Activated CD4-positive, alpha-beta T cell treated with anti-CD3 and anti-CD28 coated beads for 1 hour (primary cell): ENCODE measurements around the gene KCNJ9.
"Not testable (repeated sequence)": the region's sequence is repeated elsewhere in the genome, so short reads cannot be mapped to it uniquely, and the experiment has no call there.

Source experiments
- DNase-seq: peaks from one replicate; pipeline ENCODE4 v3.0.0-alpha.2; 2020

KCNJ9 gene

GRCh38 chr1:160081261-160081936, at the start of gene KCNJ9:
Gene KCNJ9 (plus strand): TSS chr1:160081538. CDS start chr1:160084031, 2,493 bp downstream.
- DNase-seq: no peak

DNA sequence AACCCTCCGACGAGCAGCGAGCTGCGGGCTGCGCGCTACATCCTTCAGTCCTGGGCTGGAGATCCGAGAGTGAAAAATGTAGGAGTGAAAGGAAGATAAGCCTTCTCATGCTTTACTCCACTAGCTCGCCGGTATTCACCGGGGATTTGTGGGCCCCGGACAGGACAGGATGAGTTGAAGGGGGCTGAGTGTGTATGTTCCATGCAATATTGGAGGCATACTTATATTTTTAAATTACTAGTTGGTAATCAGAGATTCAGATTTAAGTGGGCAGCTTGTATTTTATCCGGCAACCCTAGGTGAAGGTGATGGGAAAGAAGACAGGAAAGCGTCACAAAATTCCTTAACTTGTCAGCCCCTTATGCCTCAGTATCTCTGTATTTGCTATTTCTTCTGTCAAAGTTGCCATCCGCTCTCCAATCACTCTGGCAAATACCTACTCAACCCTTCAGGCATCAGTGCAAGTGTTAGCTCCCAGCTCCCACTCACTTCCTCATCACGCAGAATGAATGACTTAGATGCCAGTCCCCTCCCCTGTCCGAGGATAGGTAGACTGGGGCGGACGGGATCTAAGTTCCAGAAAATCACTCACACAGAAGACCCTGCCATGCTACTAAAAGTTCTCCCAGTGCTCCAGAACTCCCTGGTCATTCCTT, 49.0 kb upstream of the KCNJ9 start:
- no peak for DNase-seq

DNA sequence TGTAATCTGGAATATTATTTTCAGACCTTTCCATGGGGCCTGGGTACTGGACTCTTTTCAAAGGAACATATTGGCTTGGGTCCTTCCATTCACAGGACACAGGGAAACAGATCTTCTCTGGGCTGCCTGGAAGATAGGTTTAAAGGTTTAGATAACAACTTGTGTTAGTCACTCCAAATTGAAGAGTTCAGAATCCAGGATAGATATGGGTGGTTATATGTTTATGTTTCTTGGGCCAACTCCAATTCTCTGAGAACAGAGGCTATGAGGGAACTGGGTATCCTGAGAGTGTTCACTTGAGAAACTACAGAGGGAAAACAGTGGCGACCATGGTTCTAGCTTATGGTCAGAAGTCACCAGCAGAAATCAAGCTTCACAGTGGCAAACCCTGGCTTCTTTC, 40.9 kb upstream of the KCNJ9 start:
- no peak for DNase-seq

DNA sequence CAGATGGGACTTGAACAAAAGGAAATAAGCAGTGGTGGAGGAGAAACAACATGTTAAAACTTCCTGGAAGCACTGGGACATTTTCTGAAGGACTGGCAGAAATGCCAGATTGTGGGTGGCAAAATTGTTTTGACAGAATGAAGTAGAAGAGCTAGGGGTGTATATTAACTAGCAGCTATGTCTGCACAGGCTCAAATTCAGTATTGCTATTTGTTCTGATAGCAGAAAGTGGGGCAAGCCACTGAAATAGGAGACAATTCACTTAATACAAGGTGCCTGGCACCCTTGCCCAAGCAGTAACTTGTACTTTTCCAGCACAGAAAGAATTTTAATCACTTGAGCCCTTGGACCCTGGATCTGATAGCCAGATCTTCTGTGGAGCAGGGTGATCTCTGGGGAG, 37.8 kb upstream of the KCNJ9 start:
- no peak for DNase-seq

DNA sequence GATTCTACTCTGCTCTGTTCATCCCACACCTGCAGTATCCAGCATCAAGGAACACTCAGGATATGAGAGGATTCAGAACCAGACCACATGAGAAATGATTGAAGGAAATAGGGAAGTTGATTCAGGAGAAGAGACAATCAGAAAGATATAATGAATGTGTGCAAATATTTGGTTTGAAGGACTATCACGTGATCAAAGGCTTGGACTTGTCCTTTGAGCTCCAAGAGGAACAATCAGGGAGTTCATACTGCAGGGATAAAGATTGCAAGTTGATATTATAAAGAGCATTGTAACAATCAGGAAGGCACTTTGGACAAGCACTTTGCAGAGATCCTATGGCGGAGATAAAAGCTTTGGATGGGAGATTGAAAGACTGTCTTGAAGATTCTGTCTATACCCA, 35.7 kb upstream of the KCNJ9 start:
- DNase-seq: no peak

DNA sequence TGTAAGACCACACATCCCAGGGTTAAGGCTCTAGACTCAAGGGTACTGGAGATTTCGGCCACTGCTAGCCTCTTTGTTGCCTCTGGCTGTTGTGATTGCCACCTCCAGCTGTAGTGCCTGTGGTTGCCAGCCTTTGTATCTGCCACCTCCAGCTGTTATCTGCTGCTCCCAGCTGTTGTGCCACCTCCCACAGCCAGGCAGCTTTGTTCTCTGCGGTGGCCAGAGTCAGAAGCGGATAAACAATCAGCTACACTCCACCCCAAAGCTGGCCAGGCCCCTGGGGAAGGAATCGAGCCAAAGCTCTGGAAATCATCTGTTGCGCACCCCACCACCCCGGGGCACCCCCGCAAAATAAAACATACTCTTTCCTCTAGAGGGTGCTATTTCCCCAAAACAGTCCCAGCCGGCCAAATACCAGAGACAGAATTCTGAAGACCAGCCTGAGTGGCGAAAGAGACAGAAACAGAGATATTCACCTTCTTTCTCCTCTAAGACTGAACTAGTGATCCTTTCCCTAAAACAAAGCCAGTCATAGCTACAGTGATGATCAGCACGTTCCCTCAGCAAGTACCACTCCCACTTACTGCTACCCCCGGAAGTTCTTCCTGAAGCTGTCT, 34.7 kb upstream of the KCNJ9 start:
- DNase-seq: no peak

DNA sequence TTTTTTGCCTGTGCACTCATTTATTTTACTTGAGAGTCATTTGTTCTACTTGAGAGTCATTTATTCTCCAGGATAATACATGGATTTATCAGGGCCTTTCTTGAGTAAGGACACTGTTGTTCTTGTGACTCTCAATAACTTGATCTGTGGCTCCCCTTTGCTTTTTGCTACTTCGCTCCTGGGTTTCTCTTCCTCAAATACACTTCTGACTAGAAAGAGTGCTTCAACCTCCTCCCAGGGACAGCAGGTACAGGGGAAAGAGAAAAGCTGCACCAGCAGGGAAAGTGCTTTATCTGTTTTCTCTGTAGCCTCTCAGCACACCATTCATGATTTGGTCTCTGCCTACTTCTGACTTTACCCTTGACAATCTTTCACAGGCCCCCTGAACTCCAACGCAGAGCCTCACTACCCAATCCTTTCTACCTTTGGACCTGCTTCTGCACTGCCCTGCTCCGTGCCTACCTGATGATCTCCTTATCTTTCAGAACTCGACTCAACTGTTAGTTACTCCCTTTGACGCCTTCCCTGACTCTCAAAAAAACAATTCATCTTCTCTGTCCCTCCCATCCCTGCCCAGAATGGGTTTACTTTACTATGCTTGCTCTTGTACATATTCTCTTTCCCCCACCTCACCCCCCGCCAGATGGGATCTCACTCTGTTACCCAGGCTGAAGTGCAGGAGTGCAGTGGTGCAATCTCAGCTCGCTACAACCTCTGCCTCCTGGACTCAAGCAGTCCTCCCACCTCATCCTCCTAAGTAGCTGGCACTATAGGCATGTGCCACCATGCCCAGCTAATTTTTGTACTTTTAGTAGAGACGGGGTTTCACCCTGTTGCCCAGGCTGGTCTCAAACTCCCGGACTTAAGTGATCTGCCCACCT, 34.0 kb upstream of the KCNJ9 start:
- DNase-seq: no peak

- no peak for DNase-seq
These were observed 33.0 kb upstream of the KCNJ9 start for GRCh38 chr1:160048335-160048734.

DNA sequence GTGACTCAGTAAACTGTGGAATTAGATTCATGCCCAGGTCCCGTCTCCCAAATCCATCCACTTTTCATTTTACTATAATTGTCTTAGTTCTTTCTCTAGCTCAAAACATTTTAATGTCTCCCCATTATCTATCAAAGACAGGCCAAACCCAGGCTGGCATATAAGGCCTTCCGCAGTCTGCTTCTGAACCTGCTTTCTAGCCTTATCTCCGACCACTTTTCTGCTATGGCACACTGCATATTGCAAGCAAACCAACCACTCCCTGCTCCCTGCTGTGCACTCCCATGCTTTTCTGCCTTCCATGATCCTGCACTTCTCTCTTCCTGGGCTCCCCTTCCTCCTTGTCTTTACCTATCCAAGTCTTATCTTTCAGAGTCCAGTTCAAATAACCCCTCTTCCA, 32.2 kb upstream of the KCNJ9 start:
- DNase-seq: no peak

GRCh38 chr1:160050182-160050581, 31.2 kb upstream of the KCNJ9 start:
- DNase-seq: not testable (repeated sequence)

- no peak for DNase-seq
These were observed 30.7 kb upstream of the KCNJ9 start for GRCh38 chr1:160050619-160051018.

GRCh38 chr1:160052936-160053335, 28.4 kb upstream of the KCNJ9 start:
- DNase-seq: no peak

- no peak for DNase-seq
These were observed 27.6 kb upstream of the KCNJ9 start for GRCh38 chr1:160053548-160054365.

- no peak for DNase-seq
These were observed 24.6 kb upstream of the KCNJ9 start for GRCh38 chr1:160056648-160057169.

DNA sequence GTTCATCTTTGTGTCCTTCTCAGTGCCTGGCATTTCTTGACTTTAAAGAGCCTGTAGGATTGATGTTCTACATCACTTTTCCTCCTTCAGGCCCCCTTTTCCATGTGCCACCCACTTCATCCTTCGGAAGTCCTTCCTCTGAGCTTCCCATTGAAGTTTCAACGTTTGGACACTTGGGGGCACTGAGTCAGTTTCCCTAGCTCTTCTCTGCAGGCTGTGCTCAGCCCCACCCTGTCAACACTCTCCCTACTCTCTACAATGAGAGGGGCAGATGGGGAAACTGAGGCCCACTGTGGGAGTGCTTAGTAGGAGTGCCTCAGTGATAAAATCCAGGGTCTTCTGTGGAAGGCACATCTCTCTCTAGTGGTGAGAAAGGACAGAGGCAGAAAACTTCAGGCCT, 23.3 kb upstream of the KCNJ9 start:
- DNase-seq: no peak

DNA sequence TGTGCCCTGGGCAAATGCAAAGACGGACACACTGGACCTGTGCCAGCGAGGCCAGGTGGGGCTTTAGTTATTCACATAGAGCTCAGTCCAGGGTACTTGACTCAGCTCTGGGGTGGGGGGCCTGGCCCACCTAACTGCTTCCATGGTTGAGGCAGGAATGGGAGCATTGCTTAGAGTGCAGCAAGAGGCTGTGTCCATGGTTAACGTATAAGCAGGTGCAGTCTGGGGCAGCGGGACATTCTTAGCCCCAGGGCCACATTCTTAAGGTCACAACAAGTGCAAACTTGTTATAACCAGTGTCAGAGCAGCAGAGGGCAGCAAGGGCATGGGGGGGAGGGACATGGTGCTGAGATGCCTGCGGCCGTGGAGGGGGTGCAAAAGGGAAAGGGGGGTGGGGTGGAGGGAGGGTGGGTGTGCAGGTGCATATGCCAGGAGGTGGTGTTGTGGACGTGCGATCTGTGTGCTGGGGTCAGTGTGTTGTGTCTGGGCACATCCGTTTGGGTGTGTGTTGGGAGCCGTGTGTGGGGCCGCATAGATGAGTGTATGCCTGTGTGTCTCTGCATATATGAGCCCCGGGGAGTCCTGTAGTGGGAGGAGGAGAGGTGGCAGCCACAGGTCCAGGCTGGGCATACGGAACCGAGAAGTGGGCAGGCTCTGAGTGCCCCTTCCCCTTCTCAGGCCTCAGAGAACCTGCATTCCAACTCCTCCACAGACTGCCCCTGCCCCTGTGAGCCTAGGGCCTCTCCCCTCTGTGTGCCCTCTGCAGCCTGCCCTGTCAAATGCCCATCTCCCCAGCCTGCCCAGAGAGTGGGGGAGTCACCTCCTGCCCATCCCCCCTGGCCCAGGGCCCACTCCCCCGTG, 19.7 kb upstream of the KCNJ9 start:
- no peak for DNase-seq

DNA sequence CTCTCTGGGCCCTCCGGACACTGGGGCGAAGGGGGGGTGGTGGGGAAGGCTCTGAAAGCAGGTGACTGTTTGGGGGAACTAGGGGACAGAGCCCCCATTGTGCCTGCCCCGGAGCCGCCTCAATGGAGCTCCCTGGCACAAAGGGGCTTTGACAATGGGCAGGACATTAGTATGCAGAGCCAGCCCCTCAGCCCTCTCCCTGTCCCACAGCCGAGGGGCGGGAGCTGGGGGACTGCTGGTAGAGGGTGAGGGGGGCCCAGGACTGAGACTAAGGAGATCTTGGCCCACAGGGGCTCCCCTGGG, 19.2 kb upstream of the KCNJ9 start:
- no peak for DNase-seq

DNA sequence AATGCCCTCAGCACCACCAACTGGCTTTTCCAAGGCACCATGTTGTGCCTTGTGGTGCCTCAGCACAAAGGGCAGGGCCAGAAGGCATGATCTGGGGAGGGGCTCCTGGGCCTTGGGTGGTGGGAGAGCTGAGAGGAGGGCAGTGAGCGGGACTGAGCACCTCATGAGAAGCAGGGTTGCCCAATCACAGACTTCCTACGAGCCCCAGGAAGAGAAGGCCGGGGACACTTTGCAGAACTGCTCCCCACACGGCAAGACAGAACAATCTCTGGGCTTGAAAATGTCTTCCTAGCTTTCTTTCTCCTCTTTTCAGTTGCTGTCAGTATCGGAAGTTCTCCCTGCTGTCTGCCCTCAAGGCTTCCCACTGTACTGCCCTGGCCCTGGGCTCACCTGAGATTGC, 18.2 kb upstream of the KCNJ9 start:
- no peak for DNase-seq

- no peak for DNase-seq
These were observed 17.2 kb upstream of the KCNJ9 start for GRCh38 chr1:160064164-160064563.

DNA sequence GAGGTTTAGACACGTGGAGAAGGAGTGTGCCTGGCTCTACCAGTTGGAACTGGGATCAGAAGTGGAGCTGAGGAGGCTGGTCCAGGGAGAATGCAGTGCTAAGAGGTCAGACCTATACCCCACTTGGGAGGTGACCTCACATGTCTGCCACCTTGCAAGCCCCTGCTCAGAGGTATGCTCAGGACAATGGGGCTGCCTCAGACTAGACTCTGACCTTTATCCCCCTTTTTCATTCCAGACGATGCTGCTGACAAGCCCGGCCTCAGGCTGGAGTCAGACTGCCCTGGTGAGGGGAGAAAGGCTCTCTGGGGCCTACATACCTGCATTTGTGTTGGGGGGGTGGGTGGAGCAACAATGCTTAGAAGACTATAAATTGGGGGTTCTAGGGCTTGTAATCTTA, 16.6 kb upstream of the KCNJ9 start:
- DNase-seq: no peak
